HepG2 (cell line): ENCODE results near the gene URB1. TPM values are rescaled to one million over a fixed set of nuclear protein-coding genes. Genes with fewer than 3 reads are reported as not detected.

ENCODE experiments used
- ATAC-seq: fragments of 200-7000 bp; cut with Tn5 transposase; 3 replicates; pipeline ENCODE4 v1.9.1; 2020; ENCODE audit warnings: mild to moderate bottlenecking, moderate library complexity
- BruUV-seq: library from RNA; stranded (reverse); fragments of 400-500 nt; replicated peaks from 2 replicates; lab custom pipeline; 2021; lab: Mats Ljungman, UMichigan
- CTCF ChIA-PET: fragments of 300-600 bp; formaldehyde crosslinking; extraction: SDS; loops from one replicate; lab custom pipeline; 2021; ENCODE audit warnings: low total read pairs, inconsistent platforms, low intra/inter-chr PET ratio; lab: Yijun Ruan, JAX
- POLR2A ChIA-PET: fragments of 350-600 bp; sonication (Branson Sonifier 250); formaldehyde crosslinking; loops from one replicate; lab custom pipeline; 2020; ENCODE audit warnings: antibody characterized with exemption, inconsistent platforms; lab: Yijun Ruan, JAX
- DNase-seq: peaks from one replicate; pipeline ENCODE4 v3.0.0-alpha.2; 2015; ENCODE audit warnings: low spot score
- FAIRE-seq: peaks from 3 replicates; lab custom pipeline; 2011; peaks lifted over from hg19 to GRCh38; lab: Jason Lieb, UNC
- H2AFZ ChIP-seq: one replicate; pipeline ENCODE4 v1.6.1; 2011; ENCODE audit warnings: low read length, inconsistent platforms
- H3K27ac ChIP-seq: fragments of 300-600 bp; 3 replicates; pipeline ENCODE4 v1.8.0; 2011; ENCODE audit warnings: mixed run types, mild to moderate bottlenecking, mixed read lengths, low read length, inconsistent platforms; ENCODE audit not compliant: insufficient read depth; ENCODE audit errors: extremely low read length
- H3K27me3 ChIP-seq, 2 experiments: fragments of 200-600 bp in 1 of 2; 2 replicates in 1 of 2; 3 replicates in 1 of 2; pipeline versions ENCODE4 v1.6.0 to v1.8.0; 2011; ENCODE audit warnings: low read length in 2 of 2, mild to moderate bottlenecking in 2 of 2, moderate library complexity in 2 of 2, inconsistent platforms in 1 of 2; ENCODE audit not compliant: insufficient read depth in 2 of 2, control insufficient read depth in 1 of 2
- H3K36me3 ChIP-seq, 2 experiments: fragments of 200-600 bp in 1 of 2; replicated peaks in 1 of 2; 2 replicates in 1 of 2; 3 replicates in 1 of 2; pipeline versions ENCODE4 v1.5.1 to v1.8.0; 2011; ENCODE audit warnings: low read length in 2 of 2, inconsistent platforms in 1 of 2; ENCODE audit not compliant: insufficient read depth in 2 of 2, control insufficient read depth in 1 of 2
- H3K4me1 ChIP-seq: 2 replicates; pipeline ENCODE4 v1.5.1; 2012; ENCODE audit warnings: low read length, inconsistent platforms; ENCODE audit not compliant: insufficient read depth
- H3K4me2 ChIP-seq: 2 replicates; pipeline ENCODE4 v1.6.0; 2011; ENCODE audit warnings: low read depth, low read length, inconsistent platforms
- H3K4me3 ChIP-seq, 3 experiments: fragments of 200-600 bp in 1 of 3; sonication (generic), shearing (Covaris generic) in 1 of 3; replicated peaks in 1 of 3; 2 replicates each; pipeline ENCODE4 v1.5.1; 2011 to 2016; ENCODE audit warnings: low read length in 3 of 3, inconsistent platforms in 2 of 3, low read depth in 2 of 3, mild to moderate bottlenecking in 2 of 3, control low read depth in 1 of 3, mixed read lengths in 1 of 3; ENCODE audit not compliant: insufficient read depth in 1 of 3
- H3K79me2 ChIP-seq: one replicate; pipeline ENCODE4 v1.6.1; 2011; ENCODE audit warnings: low read length, inconsistent platforms; ENCODE audit not compliant: insufficient read depth
- H3K9ac ChIP-seq: 2 replicates; pipeline ENCODE4 v1.6.0; 2011; ENCODE audit warnings: mild to moderate bottlenecking, low read depth, low read length, inconsistent platforms; ENCODE audit not compliant: insufficient read depth
- H3K9me3 ChIP-seq: 2 replicates; pipeline ENCODE4 v1.5.1; 2012; ENCODE audit warnings: mild to moderate bottlenecking, low read length
- H4K20me1 ChIP-seq: 2 replicates; pipeline ENCODE4 v1.6.0; 2011; ENCODE audit warnings: inconsistent platforms, mild to moderate bottlenecking, low read length, moderate library complexity; ENCODE audit not compliant: insufficient read depth
- ARNT2 ChIP-seq: sonication (generic); formaldehyde crosslinking; IDR thresholded peaks from 2 replicates; pipeline ENCODE4 v1.8.0; 2022; ENCODE audit warnings: mild to moderate bottlenecking, low read depth, missing genetic modification reagents, moderate library complexity
- ATF7-NPFF ChIP-seq: sonication (generic); formaldehyde crosslinking; IDR thresholded peaks from 2 replicates; pipeline ENCODE4 v1.8.1; 2023; ENCODE audit warnings: mild to moderate bottlenecking, low read depth, missing genetic modification reagents, moderate library complexity
- FOXJ3 ChIP-seq: sonication (generic); formaldehyde crosslinking; IDR thresholded peaks from 2 replicates; pipeline ENCODE4 v1.4.0; 2020; ENCODE audit warnings: missing genetic modification reagents, mild to moderate bottlenecking, borderline replicate concordance
- GATAD2A ChIP-seq: IDR thresholded peaks from 2 replicates; pipeline ENCODE4 v1.6.1; 2016
- HNRNPK ChIP-seq: fragments of 200-400 bp; formaldehyde crosslinking; IDR thresholded peaks from 2 replicates; pipeline ENCODE4 v1.6.1; 2018; ENCODE audit warnings: low read length, low read depth, moderate library complexity, mild to moderate bottlenecking; ENCODE audit not compliant: poor library complexity, severe bottlenecking
- JUNB ChIP-seq: sonication (generic); formaldehyde crosslinking; IDR thresholded peaks from 2 replicates; pipeline ENCODE4 v1.8.0; 2022; ENCODE audit warnings: missing genetic modification reagents, mild to moderate bottlenecking, borderline replicate concordance
- MAFF ChIP-seq: IDR thresholded peaks from 2 replicates; pipeline ENCODE4 v1.6.1; 2011; ENCODE audit warnings: low read depth, low read length, improper control_type of control experiment
- MAZ ChIP-seq, 2 experiments: sonication (generic) in 1 of 2; formaldehyde crosslinking in 1 of 2; IDR thresholded peaks; 2 replicates each; pipeline versions ENCODE4 v1.5.0 to v1.6.1; 2012 to 2020; ENCODE audit warnings: low read depth in 2 of 2, mild to moderate bottlenecking in 2 of 2, borderline replicate concordance in 1 of 2, improper control_type of control experiment in 1 of 2, low read length in 1 of 2, missing genetic modification reagents in 1 of 2, moderate library complexity in 1 of 2
- RAD51 ChIP-seq: fragments of 450-650 bp; IDR thresholded peaks from 2 replicates; pipeline ENCODE4 v1.6.1; 2016; ENCODE audit warnings: borderline replicate concordance
- SP5 ChIP-seq: IDR thresholded peaks from 2 replicates; pipeline ENCODE4 v1.6.1; 2016; ENCODE audit warnings: low read depth, borderline replicate concordance
- TEAD3 ChIP-seq: optimal IDR thresholded peaks from 2 replicates; pipeline ENCODE3; 2016; ENCODE audit warnings: borderline replicate concordance
- ZMYM3 ChIP-seq: sonication (generic); formaldehyde crosslinking; IDR thresholded peaks from 2 replicates; pipeline ENCODE4 v1.5.1; 2020; ENCODE audit warnings: mild to moderate bottlenecking, missing genetic modification reagents
- ZNF577 ChIP-seq: sonication (generic); formaldehyde crosslinking; IDR thresholded peaks from 2 replicates; pipeline ENCODE4 v1.4.0; 2020; ENCODE audit warnings: mild to moderate bottlenecking, low read depth, missing genetic modification reagents, borderline replicate concordance
- ZNF891 ChIP-seq: sonication (generic); formaldehyde crosslinking; IDR thresholded peaks from 2 replicates; pipeline ENCODE4 v1.5.0; 2020; ENCODE audit warnings: mild to moderate bottlenecking, missing genetic modification reagents
- ZSCAN21 ChIP-seq: sonication (generic); formaldehyde crosslinking; IDR thresholded peaks from 2 replicates; pipeline ENCODE4 v1.8.0; 2022; ENCODE audit warnings: mild to moderate bottlenecking, missing genetic modification reagents, moderate library complexity, borderline replicate concordance
- ZSCAN25 ChIP-seq: sonication (generic); formaldehyde crosslinking; IDR thresholded peaks from 2 replicates; pipeline ENCODE4 v1.8.0; 2022; ENCODE audit warnings: mild to moderate bottlenecking, missing genetic modification reagents
- WGBS: methylation state at CpG from one replicate; pipeline ENCODE4 v1.1.6; 2017; ENCODE audit warnings: low lambda C conversion rate; 5-methylcytosine and 5-hydroxymethylcytosine counted together
- in situ Hi-C: cut with HindIII; loops from 2 replicates; pipeline ENCODE4 v1.10.0; 2017; ENCODE audit warnings: low pct_unique_long_range_greater_than_20kb; ENCODE audit not compliant: extremely low pct_ligation_motif_present
- intact Hi-C: fragments of 100-400 bp; cut with micrococcal nuclease; formaldehyde crosslinking; loops from one replicate; pipeline ENCODE4 v1.10.0; 2022; ENCODE audit not compliant: unreplicated experiment
- polyA plus RNA-seq, 8 experiments: library from polyadenylated mRNA; depleted of rRNA in 3 of 8; stranded (reverse) in 7 of 8; unstranded in 1 of 8; fragments of >200 nt; fragmentation: Illumina TruSeq in 4 of 8; extraction: Trizol in 4 of 8; gene quantifications; 2 replicates each; pipeline versions ENCODE4 v1.2.1 to v1.2.3, GENCODE V29; 2011 to 2016; ENCODE audit warnings: low read depth in 4 of 8, missing spikeins in 1 of 8, mixed read lengths in 1 of 8; ENCODE audit not compliant: insufficient read depth in 1 of 8
- total RNA-seq, 5 experiments: library from RNA; depleted of rRNA; stranded (reverse); fragments of >200 nt; fragmentation: Illumina TruSeq; extraction: Trizol; gene quantifications; 2 replicates each; pipeline ENCODE4 v1.2.3, GENCODE V29; 2016; ENCODE audit warnings: low read depth in 1 of 5
- TF ChIP-seq, protein P1 (sequence below): sonication (generic); formaldehyde crosslinking; IDR thresholded peaks from 2 replicates; pipeline ENCODE4 v1.8.1; 2022; ENCODE audit warnings: low read depth, mild to moderate bottlenecking, missing genetic modification reagents
- TF ChIP-seq, protein P2 (sequence below): sonication (generic); formaldehyde crosslinking; IDR thresholded peaks from 2 replicates; pipeline ENCODE4 v1.5.0; 2020; ENCODE audit warnings: missing genetic modification reagents

Gene URB1
- total and polyA plus RNA-seq, 2 of the 13 experiments (the other 11 are each of a cell fraction or from before 2014, with no cell fraction given) = 4.5 to 16.7 TPM

DNA sequence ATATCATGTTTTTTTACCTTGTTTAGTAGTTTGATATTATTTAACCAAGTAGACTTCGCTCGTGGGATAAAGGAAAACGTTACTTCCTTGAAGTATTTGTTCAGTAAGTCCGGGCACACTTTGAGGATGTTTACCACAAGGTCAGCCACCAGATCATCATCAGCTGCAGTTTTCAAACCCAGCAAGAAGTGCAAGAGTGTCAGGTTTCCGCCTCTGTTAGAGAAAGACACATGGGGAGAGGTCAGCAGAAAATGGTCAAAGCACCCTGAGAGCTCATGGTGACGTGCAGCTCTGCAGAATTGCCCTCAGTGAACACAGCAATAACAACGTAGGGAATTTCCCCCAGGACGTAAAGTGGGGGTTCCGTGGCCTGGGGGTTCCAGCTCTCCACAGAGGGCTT, 24.4 kb downstream of the URB1 start:
- ChIA-PET CTCF (no interaction called here), POLR2A (no interaction called here)
- H3K9ac ChIP-seq = no peak overlapping the region
- H3K27me3 ChIP-seq = no peaks in the 10 kb centered on the region
- no peak for ATAC-seq
- 97% methylated on average over 9 of the region's 9 CpGs for WGBS
- no peak overlapping the region for H3K4me3 ChIP-seq
- no TSS peak for BruUV-seq
- peak overlapping the region; percentile 4 for H3K27ac ChIP-seq
- peaks cover 42% of the 10 kb centered on the region for H3K4me1 ChIP-seq
- intact Hi-C loops = no loop called here
- in situ Hi-C loops = no loop called here
- no peaks in the 10 kb centered on the region for H4K20me1 ChIP-seq
- no peak overlapping the region for H3K4me2 ChIP-seq
- peaks cover 30 to 72% of the 10 kb centered on the region in 2 experiments for H3K36me3 ChIP-seq
- no peaks in the 10 kb centered on the region for H3K79me2 ChIP-seq
- no peak for DNase-seq
- TF ChIP-seq ZNF891 (CRISPR knock-in tag) = no peak
- no peak for TF ChIP-seq ZSCAN25 (CRISPR knock-in tag)
- TF ChIP-seq SP5 (CRISPR knock-in tag) = no peak
- no peak for TF ChIP-seq ARNT2 (CRISPR knock-in tag)
- no peak for TF ChIP-seq GATAD2A (CRISPR knock-in tag)
- TF ChIP-seq ATF7-NPFF (CRISPR knock-in tag) = no peak
- TF ChIP-seq MAZ (IDR thresholded peaks at IDR 0.05; ENCODE audit: borderline replicate concordance, low read depth, low read length) = no peak
- no peak for TF ChIP-seq MAZ (CRISPR knock-in tag; IDR thresholded peaks at IDR 0.05; ENCODE audit: low read depth)
- no peak for TF ChIP-seq ZSCAN21 (CRISPR knock-in tag)
- TF ChIP-seq JUNB (CRISPR knock-in tag) = no peak
- TF ChIP-seq, protein P1, sequence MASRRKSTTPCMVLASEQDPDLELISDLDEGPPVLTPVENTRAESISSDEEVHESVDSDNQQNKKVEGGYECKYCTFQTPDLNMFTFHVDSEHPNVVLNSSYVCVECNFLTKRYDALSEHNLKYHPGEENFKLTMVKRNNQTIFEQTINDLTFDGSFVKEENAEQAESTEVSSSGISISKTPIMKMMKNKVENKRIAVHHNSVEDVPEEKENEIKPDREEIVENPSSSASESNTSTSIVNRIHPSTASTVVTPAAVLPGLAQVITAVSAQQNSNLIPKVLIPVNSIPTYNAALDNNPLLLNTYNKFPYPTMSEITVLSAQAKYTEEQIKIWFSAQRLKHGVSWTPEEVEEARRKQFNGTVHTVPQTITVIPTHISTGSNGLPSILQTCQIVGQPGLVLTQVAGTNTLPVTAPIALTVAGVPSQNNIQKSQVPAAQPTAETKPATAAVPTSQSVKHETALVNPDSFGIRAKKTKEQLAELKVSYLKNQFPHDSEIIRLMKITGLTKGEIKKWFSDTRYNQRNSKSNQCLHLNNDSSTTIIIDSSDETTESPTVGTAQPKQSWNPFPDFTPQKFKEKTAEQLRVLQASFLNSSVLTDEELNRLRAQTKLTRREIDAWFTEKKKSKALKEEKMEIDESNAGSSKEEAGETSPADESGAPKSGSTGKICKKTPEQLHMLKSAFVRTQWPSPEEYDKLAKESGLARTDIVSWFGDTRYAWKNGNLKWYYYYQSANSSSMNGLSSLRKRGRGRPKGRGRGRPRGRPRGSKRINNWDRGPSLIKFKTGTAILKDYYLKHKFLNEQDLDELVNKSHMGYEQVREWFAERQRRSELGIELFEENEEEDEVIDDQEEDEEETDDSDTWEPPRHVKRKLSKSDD (CRISPR knock-in tag) = no peak
- TF ChIP-seq, protein P2, sequence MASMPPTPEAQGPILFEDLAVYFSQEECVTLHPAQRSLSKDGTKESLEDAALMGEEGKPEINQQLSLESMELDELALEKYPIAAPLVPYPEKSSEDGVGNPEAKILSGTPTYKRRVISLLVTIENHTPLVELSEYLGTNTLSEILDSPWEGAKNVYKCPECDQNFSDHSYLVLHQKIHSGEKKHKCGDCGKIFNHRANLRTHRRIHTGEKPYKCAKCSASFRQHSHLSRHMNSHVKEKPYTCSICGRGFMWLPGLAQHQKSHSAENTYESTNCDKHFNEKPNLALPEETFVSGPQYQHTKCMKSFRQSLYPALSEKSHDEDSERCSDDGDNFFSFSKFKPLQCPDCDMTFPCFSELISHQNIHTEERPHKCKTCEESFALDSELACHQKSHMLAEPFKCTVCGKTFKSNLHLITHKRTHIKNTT = no peak
- no peak for TF ChIP-seq ZNF577
- no peak for TF ChIP-seq RAD51
- no peak for TF ChIP-seq FOXJ3 (CRISPR knock-in tag)
- no peak for TF ChIP-seq TEAD3 (CRISPR knock-in tag)
- no peak for TF ChIP-seq ZMYM3 (CRISPR knock-in tag)
- TF ChIP-seq MAFF = no peak
- TF ChIP-seq HNRNPK = no peak
- no peaks in the 10 kb centered on the region for H3K9me3 ChIP-seq
- no peak for FAIRE-seq
- H2AFZ ChIP-seq = no peak overlapping the region
